ENCODE results near the gene AADACL2. TPM values are rescaled to one million over a fixed set of nuclear protein-coding genes. Genes with fewer than 3 reads are reported as not detected.
"Not testable (repeated sequence)": the region's sequence is repeated elsewhere in the genome, so short reads cannot be mapped to it uniquely, and the experiment has no call there.

The AADACL2 gene
- total RNA-seq, 1 donor from 2014 or later = 0.49 TPM

DNA sequence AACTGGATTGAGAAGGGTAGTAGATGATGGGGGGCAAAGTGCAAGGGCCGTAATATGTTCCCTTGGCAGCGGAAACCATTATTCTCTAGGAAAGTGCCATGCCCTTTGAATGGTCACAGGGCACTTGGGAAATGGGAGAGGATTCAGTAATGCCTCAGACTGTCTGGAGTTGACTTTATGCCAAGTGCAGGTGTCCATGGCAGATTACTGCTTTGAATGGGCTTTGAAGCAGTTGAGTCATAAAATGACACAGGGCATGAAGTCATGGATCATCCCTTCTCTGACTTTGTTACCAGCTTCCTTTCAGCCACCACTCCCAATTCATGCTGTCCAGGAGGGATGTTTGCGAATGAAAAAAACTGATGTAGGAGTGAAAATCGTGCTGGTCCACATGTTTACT is 20.1 kb downstream of the AADACL2 start:
- Histone ChIP-seq H3K36me3 (no peaks in the 10 kb centered on the region), H3K27me3 (no peaks in the 10 kb centered on the region), H3K9me3 (no peaks in the 10 kb centered on the region), H3K27ac (no peak overlapping the region), H3K4me1 (peaks cover 6% of the 10 kb centered on the region), H3K4me3 (no peak overlapping the region)
- intact Hi-C loops (cut with DNase I) = no loop called here
- DNase-seq (ENCODE audit: extremely low spot score in 2 of 2) = no peak
- TF ChIP-seq POLR2AphosphoS5 (IDR thresholded peaks at IDR 0.05; ENCODE audit: insufficient read depth in 1 of 2, low read depth in 1 of 2) (no peak), POLR2A (IDR thresholded peaks at IDR 0.05) (no peak)
- TF ChIP-seq, protein P1, sequence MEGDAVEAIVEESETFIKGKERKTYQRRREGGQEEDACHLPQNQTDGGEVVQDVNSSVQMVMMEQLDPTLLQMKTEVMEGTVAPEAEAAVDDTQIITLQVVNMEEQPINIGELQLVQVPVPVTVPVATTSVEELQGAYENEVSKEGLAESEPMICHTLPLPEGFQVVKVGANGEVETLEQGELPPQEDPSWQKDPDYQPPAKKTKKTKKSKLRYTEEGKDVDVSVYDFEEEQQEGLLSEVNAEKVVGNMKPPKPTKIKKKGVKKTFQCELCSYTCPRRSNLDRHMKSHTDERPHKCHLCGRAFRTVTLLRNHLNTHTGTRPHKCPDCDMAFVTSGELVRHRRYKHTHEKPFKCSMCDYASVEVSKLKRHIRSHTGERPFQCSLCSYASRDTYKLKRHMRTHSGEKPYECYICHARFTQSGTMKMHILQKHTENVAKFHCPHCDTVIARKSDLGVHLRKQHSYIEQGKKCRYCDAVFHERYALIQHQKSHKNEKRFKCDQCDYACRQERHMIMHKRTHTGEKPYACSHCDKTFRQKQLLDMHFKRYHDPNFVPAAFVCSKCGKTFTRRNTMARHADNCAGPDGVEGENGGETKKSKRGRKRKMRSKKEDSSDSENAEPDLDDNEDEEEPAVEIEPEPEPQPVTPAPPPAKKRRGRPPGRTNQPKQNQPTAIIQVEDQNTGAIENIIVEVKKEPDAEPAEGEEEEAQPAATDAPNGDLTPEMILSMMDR (IDR thresholded peaks at IDR 0.05) = no peak

DNA sequence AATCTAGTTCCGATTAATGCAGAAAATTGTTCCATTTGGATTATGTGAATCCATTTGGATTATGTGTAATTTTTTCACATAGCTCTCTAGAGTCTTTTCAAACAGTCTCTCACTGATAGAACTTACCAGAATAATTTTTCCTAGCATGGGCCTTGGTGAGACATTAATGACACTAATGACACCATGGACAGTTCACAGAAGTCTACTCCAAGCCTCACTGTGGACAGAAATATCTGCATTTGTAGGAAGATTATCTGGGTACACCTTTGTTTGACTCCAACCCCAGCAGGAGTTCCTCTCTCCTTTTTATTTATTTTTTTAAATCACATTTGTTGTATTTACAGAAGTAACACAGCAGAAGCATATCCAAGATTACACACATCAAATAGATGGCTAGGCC is 27.9 kb downstream of the AADACL2 start:
- no peak for DNase-seq (ENCODE audit: extremely low spot score in 2 of 2)
- no peak overlapping the region for H3K27ac ChIP-seq
- TF ChIP-seq POLR2A (IDR thresholded peaks at IDR 0.05) (no peak), POLR2AphosphoS5 (IDR thresholded peaks at IDR 0.05; ENCODE audit: insufficient read depth in 1 of 2, low read depth in 1 of 2) (no peak)
- TF ChIP-seq, protein P1 (IDR thresholded peaks at IDR 0.05) = no peak
- H3K36me3 ChIP-seq = no peaks in the 10 kb centered on the region
- H3K4me1 ChIP-seq = no peaks in the 10 kb centered on the region
- H3K4me3 ChIP-seq = no peak overlapping the region
- intact Hi-C loops (cut with DNase I) = no loop called here
- H3K9me3 ChIP-seq = no peaks in the 10 kb centered on the region
- H3K27me3 ChIP-seq = no peaks in the 10 kb centered on the region

DNA sequence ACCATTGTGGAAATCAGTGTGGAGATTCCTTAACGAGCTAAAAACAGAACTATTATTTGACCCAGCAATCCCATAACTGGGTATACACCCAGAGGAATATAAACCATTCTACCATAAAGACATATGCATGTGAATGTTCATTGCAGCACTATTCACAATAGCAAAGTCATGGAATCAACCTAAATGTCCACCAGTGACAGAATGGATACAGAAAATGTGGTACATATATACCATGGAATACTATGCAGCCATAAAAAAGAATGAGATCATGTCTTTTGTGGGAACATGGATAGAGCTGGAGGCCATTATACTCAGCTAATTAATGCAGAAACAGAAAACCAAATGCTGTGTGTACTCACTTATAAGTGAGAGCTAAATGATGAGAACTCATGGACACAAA is 31.0 kb downstream of the AADACL2 start:
- H3K36me3 ChIP-seq; H3K4me3 ChIP-seq; intact Hi-C loops (cut with DNase I); H3K9me3 ChIP-seq; H3K27ac ChIP-seq; H3K27me3 ChIP-seq; DNase-seq (ENCODE audit: extremely low spot score in 2 of 2); H3K4me1 ChIP-seq: not testable (repeated sequence)

DNA sequence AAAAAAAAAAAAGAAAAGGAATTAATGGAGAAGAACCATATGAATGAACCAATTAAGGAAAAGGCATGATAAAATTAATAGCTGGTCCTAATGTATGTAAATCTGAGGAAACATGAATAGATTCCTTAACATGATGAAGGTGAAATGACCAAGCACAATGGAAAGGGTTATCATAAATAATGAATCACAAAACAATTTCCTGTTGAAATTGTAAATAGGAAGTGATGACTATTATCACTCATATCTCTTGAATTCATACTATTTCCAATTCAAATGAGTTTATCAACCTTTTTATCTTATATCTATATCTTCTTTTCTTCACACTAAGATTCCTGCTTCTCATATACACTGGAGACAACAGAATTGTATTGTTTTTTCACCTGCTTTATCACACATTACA is 32.0 kb downstream of the AADACL2 start:
- Histone ChIP-seq H3K36me3 (no peaks in the 10 kb centered on the region), H3K4me1 (peaks cover 14% of the 10 kb centered on the region), H3K27ac (no peak overlapping the region), H3K9me3 (no peaks in the 10 kb centered on the region), H3K27me3 (no peaks in the 10 kb centered on the region), H3K4me3 (no peak overlapping the region)
- no peak for TF ChIP-seq POLR2A (IDR thresholded peaks at IDR 0.05)
- no peak for TF ChIP-seq POLR2AphosphoS5 (IDR thresholded peaks at IDR 0.05; ENCODE audit: insufficient read depth in 1 of 2, low read depth in 1 of 2)
- TF ChIP-seq, protein P1 (IDR thresholded peaks at IDR 0.05) = no peak
- intact Hi-C loops (cut with DNase I) = no loop called here
- no peak for DNase-seq (ENCODE audit: extremely low spot score in 2 of 2)

DNA sequence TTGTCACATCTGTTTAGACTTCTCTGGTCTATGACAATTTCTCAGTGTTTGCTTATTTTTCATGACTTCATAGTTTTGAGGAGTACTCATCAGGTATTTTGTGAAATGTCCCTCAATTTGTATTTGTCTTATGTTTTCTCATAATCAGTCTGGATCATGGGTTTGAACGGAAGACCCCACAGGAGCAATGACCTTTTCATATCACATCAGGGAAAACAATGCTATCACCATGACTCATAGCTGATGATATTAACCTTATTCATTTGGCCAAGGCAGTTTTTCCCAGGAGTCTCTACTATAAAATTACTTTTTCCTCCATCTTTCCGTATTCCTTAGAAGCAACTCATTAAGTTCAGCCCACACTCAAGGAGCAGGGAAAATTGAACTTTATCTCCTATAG is 32.7 kb downstream of the AADACL2 start:
- intact Hi-C loops (cut with DNase I) = no loop called here
- H3K36me3 ChIP-seq = no peaks in the 10 kb centered on the region
- no peak overlapping the region for H3K4me3 ChIP-seq
- TF ChIP-seq POLR2AphosphoS5 (IDR thresholded peaks at IDR 0.05; ENCODE audit: insufficient read depth in 1 of 2, low read depth in 1 of 2) = no peak
- TF ChIP-seq POLR2A (IDR thresholded peaks at IDR 0.05) = no peak
- TF ChIP-seq, protein P1 (IDR thresholded peaks at IDR 0.05) = no peak
- no peak overlapping the region for H3K27ac ChIP-seq
- no peaks in the 10 kb centered on the region for H3K27me3 ChIP-seq
- no peaks in the 10 kb centered on the region for H3K9me3 ChIP-seq
- H3K4me1 ChIP-seq = peaks cover 22% of the 10 kb centered on the region
- DNase-seq (ENCODE audit: extremely low spot score in 2 of 2) = no peak
